Fibroblast of skin of scalp (primary cell): Measurements from ENCODE around the gene CRISPLD2.
"Not testable (repeated sequence)": the region's sequence is repeated elsewhere in the genome, so short reads cannot be mapped to it uniquely, and the experiment has no call there.

Source experiments
- DNase-seq: peaks from one replicate; pipeline ENCODE4 v3.0.0-alpha.2; 2013

Gene CRISPLD2

GRCh38 chr16:84822990-84823389, 3.2 kb downstream of the CRISPLD2 start:
- no peak for DNase-seq

DNA sequence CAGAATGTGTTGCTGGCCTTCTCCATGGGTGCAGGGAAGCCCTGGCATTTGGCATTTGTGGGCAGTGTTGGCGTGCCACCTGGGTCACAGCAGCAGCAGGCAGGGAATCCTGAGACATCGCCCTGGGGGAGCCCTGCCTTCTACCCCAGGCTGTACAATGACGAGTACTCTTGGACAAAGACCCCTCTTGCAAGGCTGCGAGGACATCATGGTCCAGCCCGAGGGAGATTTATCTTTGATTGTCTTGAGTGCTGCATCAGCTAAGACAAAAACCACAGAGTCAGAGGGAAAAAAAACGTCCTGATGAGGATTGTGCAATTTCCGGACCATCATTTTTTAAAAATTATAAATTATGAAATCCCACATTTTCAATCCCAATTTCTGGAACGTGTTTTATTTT, 3.7 kb downstream of the CRISPLD2 start:
- no peak for DNase-seq

- no peak for DNase-seq
Measured at GRCh38 chr16:84823926-84824325, 4.1 kb downstream of the CRISPLD2 start.

- no peak for DNase-seq
Measured at GRCh38 chr16:84825896-84826557, 6.2 kb downstream of the CRISPLD2 start.

DNA sequence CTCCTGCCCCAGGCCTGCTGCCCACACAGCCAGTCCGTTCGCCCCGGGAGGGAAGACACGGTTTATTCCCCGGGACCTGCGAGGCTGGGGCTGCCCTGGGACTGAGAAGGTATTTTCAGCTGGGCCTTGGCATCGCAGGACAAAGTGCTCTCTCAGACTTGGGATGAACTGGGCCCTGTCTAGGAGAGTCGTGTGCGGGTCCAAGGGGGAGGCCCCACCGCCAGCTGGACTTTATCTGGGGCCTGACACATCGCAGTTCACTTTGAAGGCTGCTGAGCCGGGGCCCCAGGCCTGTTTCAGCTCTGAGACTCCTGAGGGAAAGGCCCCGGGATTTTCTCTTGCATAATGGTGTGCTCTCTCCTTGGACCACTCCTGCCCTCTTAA, 6.8 kb downstream of the CRISPLD2 start:
- DNase-seq = peak; percentile 23

- peak; percentile 40 for DNase-seq
Measured at GRCh38 chr16:84827131-84827574, 7.4 kb downstream of the CRISPLD2 start.

- no peak for DNase-seq
Measured at GRCh38 chr16:84827897-84828296, 8.1 kb downstream of the CRISPLD2 start.

GRCh38 chr16:84828322-84828721, 8.5 kb downstream of the CRISPLD2 start:
- no peak for DNase-seq

DNA sequence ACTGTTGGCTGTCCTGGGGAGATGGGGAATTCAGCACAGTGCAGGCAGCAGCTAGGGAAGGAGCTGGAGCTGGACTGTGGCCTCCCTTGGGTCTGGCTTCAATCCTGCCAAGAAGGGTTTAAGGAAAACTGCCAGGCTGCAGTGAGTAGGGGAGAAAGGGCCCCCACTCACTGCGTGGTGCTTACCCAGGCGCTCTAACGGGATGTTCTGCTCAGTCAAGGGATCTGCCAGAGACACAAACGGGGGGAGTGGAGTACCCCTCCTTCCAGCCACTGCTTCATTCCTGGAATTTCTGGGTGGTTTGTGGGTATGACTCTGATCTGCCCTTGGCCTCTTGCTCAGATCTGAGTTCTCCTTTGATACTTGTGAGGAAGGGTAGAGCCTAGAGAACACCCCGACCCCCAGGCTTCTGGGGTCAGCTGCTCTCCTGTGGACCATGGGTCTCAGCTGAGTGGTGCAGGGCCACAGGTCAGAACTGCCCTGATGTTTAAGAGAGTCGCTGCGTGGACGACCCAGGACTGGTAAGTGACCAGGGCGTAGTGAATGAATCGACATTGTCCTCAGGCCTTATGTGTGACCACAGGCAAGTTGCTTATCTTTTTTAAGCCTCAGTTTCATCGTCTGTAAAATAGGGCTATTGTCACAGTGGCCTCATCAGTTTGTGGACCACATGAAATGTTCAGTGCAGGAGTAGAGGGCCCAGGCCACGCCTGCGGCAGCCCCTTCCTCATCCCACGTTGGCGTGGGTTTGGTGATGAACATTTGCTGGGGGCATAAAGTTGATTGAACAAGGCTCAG, 9.6 kb downstream of the CRISPLD2 start:
- peak; percentile 96 for DNase-seq

- DNase-seq = no peak
Measured at GRCh38 chr16:84830765-84831384, 11.1 kb downstream of the CRISPLD2 start.

DNA sequence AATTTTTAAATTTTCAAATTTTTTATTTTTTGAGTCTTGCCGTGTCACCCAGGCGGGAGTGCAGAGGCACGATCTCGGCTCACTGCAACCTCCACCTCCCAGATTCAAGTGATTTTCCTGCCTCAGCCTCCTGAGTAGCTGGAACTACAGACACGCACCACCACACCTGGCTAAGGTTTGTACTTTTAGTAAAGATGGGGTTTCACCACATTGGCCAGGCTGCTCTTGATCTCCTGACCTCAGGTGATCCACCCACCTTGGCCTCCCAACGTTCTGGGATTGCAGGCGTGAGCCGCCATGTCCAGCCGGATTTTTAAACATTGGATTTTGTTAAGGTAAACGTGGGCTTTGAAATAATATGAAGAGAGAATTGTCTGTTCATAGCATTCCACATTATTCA, 11.9 kb downstream of the CRISPLD2 start:
- not testable (repeated sequence) for DNase-seq

DNA sequence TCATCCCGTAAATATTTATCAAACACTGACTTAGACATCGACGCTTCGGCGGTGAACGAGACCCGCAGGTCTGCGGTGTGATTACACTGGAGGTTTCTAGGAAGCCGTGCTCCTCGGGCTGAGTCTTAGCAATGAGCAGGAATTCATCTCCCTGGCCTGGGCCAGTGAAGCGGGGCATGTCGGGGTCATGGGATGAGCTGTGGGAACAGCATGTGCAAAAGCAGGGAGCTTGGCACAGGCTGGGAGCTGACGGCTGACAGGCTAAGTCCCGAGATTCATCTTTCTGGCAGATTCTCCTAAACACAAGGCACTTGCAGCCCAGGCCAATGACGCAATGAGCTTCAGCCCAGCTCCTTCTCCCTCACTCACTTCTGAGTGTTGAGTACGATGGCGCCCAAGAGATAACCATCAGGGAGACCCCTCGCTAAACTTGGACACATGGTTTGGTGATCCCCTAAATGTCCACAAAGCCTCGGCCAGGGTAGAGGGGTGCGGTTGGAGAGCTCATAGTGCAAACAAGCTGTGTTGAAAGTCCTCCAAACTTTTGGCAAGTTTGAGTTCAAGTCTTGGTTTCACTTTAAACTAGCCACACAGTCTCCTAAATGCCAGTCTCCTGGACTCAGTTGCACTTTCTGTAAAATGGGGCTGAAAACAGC, 12.8 kb downstream of the CRISPLD2 start:
- peak; percentile 95 for DNase-seq

- DNase-seq = no peak
Measured at GRCh38 chr16:84833144-84833500, 13.3 kb downstream of the CRISPLD2 start.

DNA sequence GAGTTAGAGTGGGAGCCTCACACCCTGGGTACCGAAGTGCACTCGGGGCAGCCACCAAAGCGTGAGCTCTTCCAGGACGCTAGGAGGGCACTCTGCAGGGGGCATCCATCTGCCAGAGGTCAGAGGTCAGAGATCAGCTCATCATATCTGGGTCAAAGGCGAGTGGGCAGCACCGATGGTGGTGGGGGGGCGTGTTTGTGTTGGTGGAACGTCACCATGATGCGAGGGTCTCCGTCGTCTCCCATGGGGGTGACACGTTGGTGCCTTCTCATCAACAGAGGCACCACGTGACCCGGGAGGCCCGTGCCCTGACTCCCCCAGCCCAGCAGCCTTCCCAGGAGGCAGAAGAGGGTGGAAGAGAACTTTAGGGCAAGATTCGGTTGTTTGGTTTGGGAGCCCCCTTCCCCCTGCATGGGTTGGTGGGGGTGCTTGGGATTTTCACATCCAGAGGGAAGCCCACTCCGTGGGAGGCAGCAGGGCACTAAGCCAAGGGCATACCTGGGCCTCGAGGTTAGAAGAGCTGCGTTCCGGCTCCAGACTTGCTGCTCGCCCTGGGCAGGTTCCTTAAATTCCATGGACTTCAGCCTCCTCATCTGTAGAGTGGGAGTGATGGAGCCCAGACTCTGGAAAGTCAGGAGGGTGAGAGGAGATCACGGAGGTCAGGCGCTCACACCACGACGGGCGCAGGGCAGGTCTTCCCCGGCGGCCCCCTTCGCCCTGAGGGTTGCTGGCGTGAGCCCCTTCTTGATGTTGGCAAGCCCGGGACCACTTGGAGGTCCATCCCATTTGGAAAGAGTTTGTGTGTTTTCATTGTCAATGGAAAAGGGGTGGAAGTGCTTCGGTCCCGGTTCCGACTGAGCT, 14.0 kb downstream of the CRISPLD2 start:
- no peak for DNase-seq

GRCh38 chr16:84834403-84834772, 14.6 kb downstream of the CRISPLD2 start:
- DNase-seq = no peak

DNA sequence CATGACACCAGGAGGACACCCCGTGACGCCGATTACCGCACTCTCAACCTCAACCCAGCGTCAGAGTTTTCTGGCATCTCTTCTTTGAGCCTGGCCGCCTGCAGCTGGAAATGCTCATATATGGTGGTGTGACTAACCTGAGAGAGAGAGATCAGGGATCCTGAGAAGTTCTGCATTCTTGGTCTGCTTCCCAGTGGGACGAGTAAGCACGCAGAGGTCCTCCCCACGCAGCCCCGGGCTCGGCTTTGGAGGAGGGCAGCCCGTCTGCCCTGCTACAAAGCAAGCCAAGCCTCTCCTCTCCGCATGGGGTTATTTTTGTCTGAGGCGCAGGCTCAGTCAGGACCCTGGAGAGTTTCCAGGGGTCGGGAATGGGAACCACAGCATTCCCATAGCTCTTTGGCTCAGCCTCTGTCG, 16.5 kb downstream of the CRISPLD2 start:
- DNase-seq = peak; percentile 100

- DNase-seq = no peak
Measured at GRCh38 chr16:84836967-84837366, 17.2 kb downstream of the CRISPLD2 start.

- DNase-seq = peak; percentile 64
Measured at GRCh38 chr16:84838383-84838948, 18.7 kb downstream of the CRISPLD2 start.

GRCh38 chr16:84839054-84839453, 19.3 kb downstream of the CRISPLD2 start:
- DNase-seq = peak; percentile 74

DNA sequence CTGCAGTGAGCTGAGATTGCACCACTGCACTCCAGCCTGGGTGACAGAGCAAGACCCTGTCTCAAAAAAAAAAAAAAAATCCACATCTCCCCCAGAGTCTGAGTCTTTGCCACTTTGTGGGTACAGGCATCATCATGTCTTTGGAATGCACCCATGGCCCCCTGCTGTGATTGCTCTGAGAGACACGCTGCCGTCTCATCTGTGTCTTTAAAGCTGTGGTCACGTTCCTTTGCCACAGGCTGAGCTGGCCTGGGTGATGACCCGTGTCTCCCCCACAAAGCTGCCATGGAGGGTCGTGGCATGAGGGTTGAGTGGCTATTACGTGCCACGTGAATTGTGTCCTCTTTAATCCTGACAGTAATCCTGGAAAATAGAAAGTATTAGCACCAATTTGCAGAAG, 20.2 kb downstream of the CRISPLD2 start:
- DNase-seq = peak; percentile 97

DNA sequence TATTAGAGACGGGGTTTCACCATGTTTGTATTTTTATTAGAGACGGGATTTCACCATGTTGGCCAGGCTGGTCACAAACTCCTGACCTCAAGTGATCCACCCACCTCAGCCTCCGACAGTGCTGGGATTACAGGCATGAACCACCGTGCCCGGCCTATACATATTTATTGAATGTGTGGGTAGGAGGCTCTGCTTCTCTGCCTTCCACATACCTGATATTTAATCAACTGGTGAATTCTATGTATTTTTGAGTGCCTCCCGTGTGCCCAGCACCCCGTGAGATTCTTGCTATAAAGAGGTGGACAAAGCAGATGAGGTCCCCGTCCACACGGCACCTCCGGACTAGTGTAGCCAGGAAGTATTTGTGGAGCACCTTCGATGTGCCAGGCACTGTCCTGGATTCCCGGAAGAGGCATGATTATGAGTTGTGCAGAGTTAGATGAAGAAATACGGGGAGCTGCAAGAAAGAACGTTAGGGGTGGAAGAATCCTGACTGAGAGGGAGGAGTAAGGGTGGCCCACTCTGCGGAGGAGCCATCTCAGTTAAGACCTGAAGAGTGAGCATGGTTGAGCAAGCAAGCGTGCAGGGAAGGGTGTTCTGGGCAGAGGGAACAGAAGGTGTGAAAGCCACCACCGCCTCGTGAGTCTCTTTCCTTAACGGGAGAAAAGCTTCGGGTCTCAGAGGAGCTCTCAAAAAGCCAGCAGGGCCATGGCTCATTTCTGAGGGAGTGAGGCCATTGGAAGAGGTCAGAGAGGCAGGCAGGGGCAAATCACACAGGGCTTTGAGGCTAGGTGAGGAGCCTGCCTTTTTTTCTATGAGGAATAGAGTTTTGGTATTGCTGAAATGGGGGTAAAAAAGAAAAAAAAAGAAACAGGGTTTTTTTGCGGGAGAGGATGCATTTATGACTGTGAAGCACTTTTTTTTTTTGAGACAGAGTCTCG, 21.2 kb downstream of the CRISPLD2 start:
- no peak for DNase-seq
